CD4-positive, alpha-beta T cell treated with Interferon gamma for 1 hour (primary cell): ENCODE measurements around the gene NAP1L1.

ENCODE experiments used
- DNase-seq: peaks from one replicate; pipeline ENCODE4 v3.0.0-alpha.2; 2020

Gene NAP1L1, protein sequence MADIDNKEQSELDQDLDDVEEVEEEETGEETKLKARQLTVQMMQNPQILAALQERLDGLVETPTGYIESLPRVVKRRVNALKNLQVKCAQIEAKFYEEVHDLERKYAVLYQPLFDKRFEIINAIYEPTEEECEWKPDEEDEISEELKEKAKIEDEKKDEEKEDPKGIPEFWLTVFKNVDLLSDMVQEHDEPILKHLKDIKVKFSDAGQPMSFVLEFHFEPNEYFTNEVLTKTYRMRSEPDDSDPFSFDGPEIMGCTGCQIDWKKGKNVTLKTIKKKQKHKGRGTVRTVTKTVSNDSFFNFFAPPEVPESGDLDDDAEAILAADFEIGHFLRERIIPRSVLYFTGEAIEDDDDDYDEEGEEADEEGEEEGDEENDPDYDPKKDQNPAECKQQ

DNA sequence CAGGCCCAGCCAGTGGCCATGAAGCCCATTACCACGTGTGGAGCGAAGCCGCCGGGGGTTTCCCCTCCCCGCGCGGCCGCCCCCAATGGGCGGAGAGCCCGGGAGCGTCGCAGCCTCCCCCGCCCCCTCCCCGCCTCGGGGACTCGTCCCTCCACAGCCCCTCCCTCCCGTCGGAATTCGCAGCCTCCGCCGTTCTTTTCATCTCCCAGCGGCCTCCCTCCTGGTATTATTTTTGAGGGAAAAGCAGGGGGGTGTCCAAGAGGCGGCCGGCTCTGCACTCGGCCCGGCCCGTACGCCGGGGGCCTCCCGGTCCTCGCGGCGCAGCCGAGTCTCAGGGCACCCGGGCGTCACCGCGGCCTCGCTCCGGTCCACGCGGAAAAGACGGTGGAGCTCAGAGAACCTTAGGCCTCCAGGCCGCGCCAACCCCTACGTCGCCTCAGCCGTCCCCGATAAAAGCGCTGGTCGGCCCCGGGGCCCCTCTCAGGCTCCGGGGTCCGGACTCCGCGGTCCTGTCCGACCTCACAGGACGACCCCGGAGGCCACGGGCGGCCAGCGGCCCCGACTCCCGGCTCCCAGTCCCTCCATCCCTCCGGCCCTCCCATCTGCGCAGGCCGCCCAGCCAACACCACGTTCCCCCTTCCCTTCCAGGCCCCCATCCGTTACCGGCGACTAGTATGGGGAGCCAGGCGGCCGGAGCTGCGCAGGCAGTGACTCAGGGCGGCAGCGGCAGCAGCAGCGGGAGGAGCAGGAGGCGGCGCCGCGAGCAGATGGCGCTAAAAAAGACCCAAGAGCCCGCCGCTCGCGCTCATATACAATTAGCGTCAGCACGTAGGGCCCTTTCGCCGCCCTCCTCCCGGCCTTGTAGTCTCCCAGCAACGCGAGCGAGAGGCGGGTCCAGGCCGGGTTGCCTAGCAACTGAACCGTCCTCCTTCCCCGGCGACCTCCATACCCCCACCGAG, at the start of gene NAP1L1:
NAP1L1 (minus strand) TSS at position 782 of the 959 bp plus-strand sequence. CDS start 10,466 bp downstream, outside the sequence.
- DNase-seq = peak; percentile 97

DNA sequence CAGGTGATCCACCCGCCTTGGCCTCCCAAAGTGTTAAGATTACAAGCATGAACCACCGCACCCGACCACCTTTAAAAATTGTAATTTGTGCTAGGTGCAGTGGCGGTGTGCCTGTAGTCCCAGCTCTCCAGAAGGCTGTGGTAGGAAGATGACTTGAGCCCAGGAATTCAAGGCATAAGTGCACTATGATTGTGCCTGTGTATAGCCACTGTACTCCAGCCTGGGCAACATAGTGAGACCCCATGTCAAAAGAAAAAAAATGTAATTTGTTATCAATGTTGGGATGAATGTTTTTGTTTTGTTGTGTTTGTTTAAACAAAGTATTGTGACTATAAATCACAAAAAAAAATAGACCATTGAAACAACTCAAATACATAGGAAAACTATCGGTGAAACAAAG, 43.1 kb upstream of the NAP1L1 start:
- no peak for DNase-seq

DNA sequence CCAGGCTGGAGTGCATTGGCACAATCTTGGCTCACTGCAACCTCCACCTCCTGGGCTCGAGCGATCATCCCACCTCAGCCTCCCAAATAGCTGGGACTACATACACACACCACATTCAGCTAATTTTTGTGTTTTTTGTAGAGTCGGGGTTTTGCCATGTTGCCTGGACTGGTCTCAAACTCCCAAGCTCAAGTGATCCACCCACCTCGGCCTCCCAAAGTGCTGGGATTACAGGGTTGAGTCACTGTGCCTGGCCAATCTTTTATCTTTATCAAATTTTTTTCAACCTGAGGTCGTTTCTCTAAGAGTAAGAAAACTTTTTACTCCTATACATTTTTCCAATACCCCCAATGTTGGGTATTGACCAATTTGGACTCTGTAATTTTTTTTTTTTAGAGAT, 40.0 kb upstream of the NAP1L1 start:
- DNase-seq = no peak

- DNase-seq = no peak
These were observed 39.1 kb upstream of the NAP1L1 start for GRCh38 chr12:76123259-76124212.

DNA sequence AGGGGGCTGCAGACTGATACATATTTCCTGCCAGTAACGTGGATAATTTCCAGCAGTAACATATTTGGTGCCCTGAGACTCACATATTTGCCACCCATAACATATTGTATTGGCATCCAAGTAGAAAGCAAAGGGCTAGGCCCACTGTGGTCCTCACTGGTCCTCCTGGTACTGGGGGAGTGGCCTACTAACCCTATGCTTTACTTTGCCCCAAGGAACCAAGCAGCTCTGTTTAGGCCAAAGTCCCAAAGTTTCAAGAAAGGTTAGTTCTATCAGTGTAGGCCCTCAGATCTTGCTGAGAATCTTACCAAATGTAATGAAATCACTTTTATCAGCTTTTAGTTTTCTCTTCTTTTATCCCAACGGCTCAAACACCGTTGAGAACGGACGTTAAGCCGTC, 35.4 kb upstream of the NAP1L1 start:
- DNase-seq = no peak

- no peak for DNase-seq
These were observed 33.3 kb upstream of the NAP1L1 start for GRCh38 chr12:76117751-76118150.

- DNase-seq = no peak
These were observed 32.7 kb upstream of the NAP1L1 start for GRCh38 chr12:76117067-76117691.

- DNase-seq = no peak
These were observed 29.6 kb upstream of the NAP1L1 start for GRCh38 chr12:76113800-76114757.

DNA sequence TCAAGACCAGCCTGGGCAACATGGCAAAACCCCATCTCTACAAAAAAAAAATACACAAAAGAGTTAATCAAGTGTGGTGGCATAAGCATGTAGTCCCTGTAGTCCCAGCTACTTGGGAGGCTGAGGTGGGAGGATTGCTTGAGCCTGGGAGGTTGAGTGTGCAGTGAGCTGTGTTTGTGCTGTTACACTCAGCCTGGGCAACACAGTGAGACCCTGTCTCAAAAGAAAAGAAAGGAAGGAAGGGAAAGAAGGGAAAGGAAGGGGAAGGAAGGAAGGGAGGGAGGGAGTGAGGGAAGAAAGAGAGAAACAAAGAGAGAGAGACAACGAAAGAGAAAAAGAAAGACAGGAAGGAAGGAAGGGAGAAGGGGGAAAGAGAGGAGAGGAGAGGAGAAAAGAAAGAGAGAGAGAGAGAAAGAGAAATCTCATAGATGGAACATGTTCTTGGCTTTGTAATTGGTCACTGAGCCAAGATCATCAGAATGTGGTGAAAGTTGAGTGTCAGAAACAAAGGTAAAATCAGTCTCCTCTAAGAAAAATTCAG, 26.8 kb upstream of the NAP1L1 start:
- no peak for DNase-seq

DNA sequence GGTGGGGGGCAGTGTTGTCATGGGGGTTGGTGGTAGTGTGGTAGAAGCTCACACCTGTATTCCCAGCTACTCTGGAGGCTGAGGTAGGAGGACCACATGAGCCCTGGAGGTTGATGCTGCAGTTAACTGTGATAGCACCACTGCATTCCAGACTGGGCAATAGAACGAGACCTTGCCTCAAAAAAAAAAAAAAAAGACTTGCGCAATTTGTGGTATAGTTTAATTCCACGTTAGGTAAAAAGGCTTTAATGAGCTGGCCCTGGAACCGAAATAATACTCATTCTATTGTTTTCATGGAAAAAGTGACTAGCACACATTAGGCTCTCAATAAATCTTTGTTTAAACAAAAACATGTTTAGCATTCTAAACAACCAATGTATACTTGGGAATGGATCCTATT, 25.4 kb upstream of the NAP1L1 start:
- DNase-seq = no peak

- DNase-seq = no peak
These were observed 23.9 kb upstream of the NAP1L1 start for GRCh38 chr12:76108356-76108755.

DNA sequence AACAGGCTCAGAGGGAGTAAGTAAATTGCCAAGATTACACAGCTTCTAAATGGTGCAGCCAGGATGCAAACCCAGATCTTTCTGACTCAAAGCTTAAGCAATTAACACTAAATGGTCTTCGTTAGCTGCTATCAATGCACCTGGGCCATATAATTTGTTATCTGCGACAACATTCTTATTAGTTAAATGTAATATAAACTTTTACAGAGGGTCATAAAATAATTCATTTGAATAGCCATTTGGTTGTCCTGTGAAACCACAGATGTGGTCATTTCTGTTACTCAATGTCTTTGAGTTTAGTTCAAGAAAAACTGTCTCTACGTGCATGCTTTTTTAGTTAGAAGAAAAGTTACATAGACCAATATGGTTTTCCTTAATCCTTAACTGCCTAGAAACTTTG, 22.1 kb upstream of the NAP1L1 start:
- no peak for DNase-seq

DNA sequence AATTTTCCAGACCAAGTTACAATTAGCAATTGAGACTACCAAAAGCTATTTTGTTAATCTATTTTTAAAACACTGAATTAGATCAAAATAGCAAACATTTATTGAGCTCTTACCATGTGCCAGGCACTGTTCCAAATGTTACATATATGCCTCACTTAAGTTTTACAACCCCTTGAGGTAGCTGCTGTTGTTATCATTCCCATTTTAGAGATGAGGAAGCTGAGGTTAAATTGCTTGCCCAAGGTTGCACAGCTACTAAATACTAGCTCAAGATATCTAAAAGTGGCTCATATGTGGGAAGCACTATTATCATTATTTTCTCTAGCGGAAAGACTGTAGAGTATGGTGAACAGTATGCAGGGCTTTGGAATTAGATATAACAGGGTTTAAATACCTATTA, 19.5 kb upstream of the NAP1L1 start:
- DNase-seq = no peak

DNA sequence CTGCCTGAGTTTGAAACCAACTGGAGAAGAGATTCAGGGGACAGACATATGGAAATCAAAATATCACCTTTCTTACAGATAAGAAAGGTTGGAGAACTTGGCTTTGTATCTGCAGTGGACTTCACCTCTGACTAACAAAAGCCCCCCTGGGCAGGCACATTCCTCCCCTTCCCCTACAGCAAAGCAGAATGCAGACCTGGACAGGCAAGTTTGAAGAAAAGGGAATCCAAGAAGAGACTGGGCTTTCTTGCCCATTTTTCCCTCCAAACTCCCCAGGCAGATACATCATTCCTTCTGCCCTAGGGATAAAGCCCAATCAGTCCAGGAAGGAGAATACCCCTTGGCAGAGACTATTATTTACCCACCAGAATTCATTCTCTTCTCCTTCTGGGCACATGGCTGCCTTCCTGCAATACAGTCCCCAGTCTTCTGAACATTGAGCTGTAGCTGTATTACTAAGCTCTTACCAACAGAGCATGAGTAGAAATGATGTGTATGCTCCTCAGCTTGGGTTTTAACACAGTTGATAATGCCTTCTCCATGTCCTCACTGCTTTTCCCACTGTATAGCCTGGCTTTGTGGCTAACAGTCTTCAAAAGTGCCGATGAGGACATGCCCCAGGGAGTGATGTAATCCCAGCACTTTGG, 17.4 kb upstream of the NAP1L1 start:
- DNase-seq = no peak

- DNase-seq = no peak
These were observed 11.7 kb upstream of the NAP1L1 start for GRCh38 chr12:76096079-76096646.

DNA sequence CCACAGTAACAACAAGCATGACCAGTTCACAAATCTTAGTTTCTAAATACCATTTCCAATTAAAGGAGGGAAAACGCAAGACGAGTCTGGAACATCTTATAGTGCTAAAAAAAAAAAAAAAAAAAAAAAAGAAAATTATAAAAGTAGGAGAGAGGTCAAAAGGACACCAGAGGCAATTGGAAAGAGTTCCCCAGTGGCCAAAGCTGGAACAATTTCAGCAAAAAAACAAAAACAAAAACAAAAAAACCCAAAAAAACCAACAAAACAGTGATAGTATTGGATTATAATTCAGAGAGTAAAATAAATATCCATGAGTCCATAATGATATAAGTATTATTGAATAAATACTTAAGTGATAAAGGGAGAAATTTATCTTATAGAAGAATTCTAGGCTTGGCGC, 10.3 kb upstream of the NAP1L1 start:
- DNase-seq = no peak

- no peak for DNase-seq
These were observed 6.8 kb upstream of the NAP1L1 start for GRCh38 chr12:76091246-76091754.

GRCh38 chr12:76085520-76085868, 1.0 kb upstream of the NAP1L1 start:
- DNase-seq = peak; percentile 19

GRCh38 chr12:76084863-76085519, 506 bp upstream of the NAP1L1 start:
- DNase-seq = peak; percentile 67
